Measurements from ENCODE around the gene PROSER2. TPM values are rescaled to one million over a fixed set of nuclear protein-coding genes. Genes with fewer than 3 reads are reported as not detected.

The PROSER2 gene
- total RNA-seq, 3 donors from 2014 or later (not counting 1 experiment from before 2014, with no cell fraction given): 0.70 to 1.9 (median 1.1) TPM

GRCh38 chr10:11899067-11899876 lies 76.1 kb downstream of the PROSER2 start:
- Mint-ChIP-seq H3K36me3 (no peaks in the 10 kb centered on the region), H3K9me3 (no peaks in the 10 kb centered on the region), H3K27me3 (ENCODE audit: low read depth in 2 of 2) (peaks cover 7 to 10% of the 10 kb centered on the region in 2 donors), H3K4me3 (no peak overlapping the region), H3K27ac (no peak overlapping the region), H3K4me1 (no peaks in the 10 kb centered on the region)
- WGBS (ENCODE audit: insufficient coverage): 90% methylated on average over 28 of the region's 28 CpGs
- DNase-seq (no peak), ATAC-seq (no peak)
- Histone ChIP-seq H3K36me3 (ENCODE audit: control insufficient read depth, insufficient read depth, low read length) (no peaks in the 10 kb centered on the region), H3K4me1 (ENCODE audit: control insufficient read depth, insufficient read depth, low read length) (no peaks in the 10 kb centered on the region), H3K27ac (ENCODE audit: low read length) (no peak overlapping the region), H3K4me3 (ENCODE audit: low read length) (no peak overlapping the region), H3K9me3 (ENCODE audit: control insufficient read depth, insufficient read depth, low read length) (no peaks in the 10 kb centered on the region), H3K27me3 (ENCODE audit: control insufficient read depth, insufficient read depth, low read length) (no peaks in the 10 kb centered on the region)
- intact Hi-C loops (cut with micrococcal nuclease): no loop called here
- TF ChIP-seq CTCF (IDR thresholded peaks at IDR 0.05): no peak

DNA sequence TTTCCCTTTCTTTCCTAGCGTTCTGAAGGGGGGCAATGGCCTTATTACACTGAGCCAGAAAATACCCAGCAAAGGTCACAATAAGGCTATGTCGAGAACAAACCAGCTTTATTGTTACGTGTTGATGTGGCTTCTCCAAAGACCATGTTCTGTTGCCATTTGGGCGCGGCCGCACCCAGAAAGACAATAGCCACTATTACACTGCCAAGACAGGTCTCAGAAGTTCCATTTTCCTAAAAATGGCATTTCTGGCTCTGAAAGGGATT lies 77.8 kb downstream of the PROSER2 start:
- Histone ChIP-seq H3K4me3 (ENCODE audit: low read length) (no peak overlapping the region), H3K9me3 (ENCODE audit: control insufficient read depth, insufficient read depth, low read length) (no peaks in the 10 kb centered on the region), H3K27me3 (ENCODE audit: control insufficient read depth, insufficient read depth, low read length) (no peaks in the 10 kb centered on the region), H3K36me3 (ENCODE audit: control insufficient read depth, insufficient read depth, low read length) (no peaks in the 10 kb centered on the region), H3K27ac (ENCODE audit: low read length) (no peak overlapping the region), H3K4me1 (ENCODE audit: control insufficient read depth, insufficient read depth, low read length) (no peaks in the 10 kb centered on the region)
- intact Hi-C loops (cut with micrococcal nuclease): no loop called here
- ATAC-seq (no peak), DNase-seq (no peak)
- Mint-ChIP-seq H3K9me3 (no peaks in the 10 kb centered on the region), H3K27ac (no peak overlapping the region), H3K4me3 (no peak overlapping the region), H3K36me3 (no peaks in the 10 kb centered on the region), H3K4me1 (no peaks in the 10 kb centered on the region), H3K27me3 (ENCODE audit: low read depth in 2 of 2) (peaks cover 7 to 10% of the 10 kb centered on the region in 2 donors)
- TF ChIP-seq CTCF (IDR thresholded peaks at IDR 0.05): no peak
- WGBS (ENCODE audit: insufficient coverage): 92% methylated on average over 6 of the region's 6 CpGs

DNA sequence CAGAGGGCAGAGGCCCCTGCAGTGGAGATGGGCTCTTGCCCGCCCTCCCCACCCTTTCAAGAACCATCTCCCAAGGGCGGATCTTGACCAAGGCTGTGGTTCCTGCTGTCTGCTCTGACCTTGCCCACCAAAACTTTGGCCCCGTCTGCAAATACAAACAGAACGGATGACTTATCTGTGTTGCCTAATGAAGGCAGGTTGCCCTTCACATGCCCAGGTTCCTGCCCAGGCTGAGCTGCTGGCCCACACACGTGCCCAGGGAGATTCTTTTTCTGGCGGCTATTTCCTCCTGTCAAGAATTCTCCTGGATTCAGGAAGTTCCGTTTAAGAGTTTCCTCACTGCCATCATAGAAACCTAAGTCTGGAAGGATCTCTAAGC lies 78.3 kb downstream of the PROSER2 start:
- intact Hi-C loops (cut with micrococcal nuclease): no loop called here
- no peak for TF ChIP-seq CTCF (IDR thresholded peaks at IDR 0.05)
- Histone ChIP-seq H3K4me1 (ENCODE audit: control insufficient read depth, insufficient read depth, low read length) (no peaks in the 10 kb centered on the region), H3K27ac (ENCODE audit: low read length) (no peak overlapping the region), H3K9me3 (ENCODE audit: control insufficient read depth, insufficient read depth, low read length) (no peaks in the 10 kb centered on the region), H3K27me3 (ENCODE audit: control insufficient read depth, insufficient read depth, low read length) (no peaks in the 10 kb centered on the region), H3K36me3 (ENCODE audit: control insufficient read depth, insufficient read depth, low read length) (no peaks in the 10 kb centered on the region), H3K4me3 (ENCODE audit: low read length) (no peak overlapping the region)
- Mint-ChIP-seq H3K9me3 (no peaks in the 10 kb centered on the region), H3K27me3 (ENCODE audit: low read depth in 2 of 2) (peaks cover 7 to 10% of the 10 kb centered on the region in 2 donors), H3K4me1 (no peaks in the 10 kb centered on the region), H3K27ac (no peak overlapping the region), H3K4me3 (no peak overlapping the region), H3K36me3 (no peaks in the 10 kb centered on the region)
- ATAC-seq: no peak
- 65% methylated on average over 6 of the region's 7 CpGs for WGBS (ENCODE audit: insufficient coverage)
- no peak for DNase-seq
